Esophagus muscularis mucosa (tissue), 4 donors: Measurements from ENCODE around the gene CITED2. TPM values are rescaled to one million over a fixed set of nuclear protein-coding genes. Genes with fewer than 3 reads are reported as not detected.

Experiments
- DNase-seq: peaks from one replicate; pipeline ENCODE4 v3.0.0-alpha.2; 2017; ENCODE audit errors: extremely low spot score
- H3K27ac ChIP-seq, 4 donors: fragments of 200-600 bp; sonication (generic); replicated peaks in 1 of 4; 1 replicate in 3 of 4; 2 replicates in 1 of 4; pipeline ENCODE4 v1.5.1; 2016 to 2019; ENCODE audit warnings: mild to moderate bottlenecking in 1 of 4
- H3K27me3 ChIP-seq, 4 donors: fragments of 200-600 bp; sonication (generic); one replicate each; pipeline versions ENCODE4 v1.5.1 to v1.6.0; 2016 to 2019
- H3K36me3 ChIP-seq, 4 donors: fragments of 200-600 bp; sonication (generic); one replicate each; pipeline ENCODE4 v1.5.1; 2016 to 2019
- H3K4me1 ChIP-seq, 4 donors: fragments of 200-600 bp; sonication (generic); one replicate each; pipeline ENCODE4 v1.5.1; 2016 to 2019
- H3K4me3 ChIP-seq, 4 donors: fragments of 200-600 bp; sonication (generic); 1 replicate in 2 of 4; 2 replicates in 2 of 4; pipeline ENCODE4 v1.5.1; 2016 to 2019; ENCODE audit warnings: mild to moderate bottlenecking in 4 of 4, moderate library complexity in 1 of 4
- H3K9me3 ChIP-seq, 4 donors: fragments of 200-600 bp; sonication (generic); 1 replicate in 3 of 4; 2 replicates in 1 of 4; pipeline ENCODE4 v1.5.1; 2016 to 2019
- CTCF ChIP-seq, 3 experiments: fragments of 200-600 bp in 2 of 3; fragments of 450-650 bp in 1 of 3; sonication (generic) in 2 of 3; IDR thresholded peaks; one replicate each; pipeline ENCODE4 v1.5.1; 2017 to 2019; ENCODE audit warnings: antibody characterized with exemption in 3 of 3, mild to moderate bottlenecking in 2 of 3, moderate library complexity in 1 of 3
- EP300 ChIP-seq: sonication (generic); formaldehyde crosslinking; IDR thresholded peaks from one replicate; pipeline ENCODE4 v1.6.1; 2017; ENCODE audit warnings: antibody characterized with exemption
- POLR2A ChIP-seq: fragments of 450-650 bp; IDR thresholded peaks from one replicate; pipeline ENCODE4 v1.6.1; 2017; ENCODE audit warnings: antibody characterized with exemption, moderate library complexity, mild to moderate bottlenecking, low read depth
- POLR2AphosphoS5 ChIP-seq, 2 donors: sonication (generic); formaldehyde crosslinking; IDR thresholded peaks; one replicate each; pipeline ENCODE4 v1.6.1; 2017; ENCODE audit warnings: antibody characterized with exemption in 2 of 2
- WGBS: methylation state at CpG from one replicate; pipeline ENCODE4 v1.1.5; 2018; 5-methylcytosine and 5-hydroxymethylcytosine counted together
- intact Hi-C: fragments of 100-400 bp; cut with DNase I; formaldehyde crosslinking; loops from one replicate; pipeline ENCODE4 v1.15.1; 2023
- total RNA-seq, 4 donors: library from RNA; depleted of rRNA; stranded (reverse); fragments of >200 nt; gene quantifications; one replicate each; pipeline versions ENCODE4 v1.1.0 to v1.2.1, GENCODE V29; 2016

The CITED2 gene
- total RNA-seq, 4 donors from 2014 or later, result 144 to 844 (median 324) TPM

- intact Hi-C loops, result no loop called here
- no peak overlapping the region for H3K27ac ChIP-seq
- H3K27me3 ChIP-seq, result no peaks in the 10 kb centered on the region
- no peaks in the 10 kb centered on the region for H3K4me1 ChIP-seq
- H3K4me3 ChIP-seq, result no peak overlapping the region
- no peak for DNase-seq
- TF ChIP-seq EP300, result no peak
- TF ChIP-seq POLR2A, result no peak
- TF ChIP-seq CTCF (IDR thresholded peaks at IDR 0.05), result no peak
- no peaks in the 10 kb centered on the region for H3K36me3 ChIP-seq
- no peaks in the 10 kb centered on the region for H3K9me3 ChIP-seq
- WGBS, result 90% methylated on average over 7 of the region's 7 CpGs
Observed at GRCh38 chr6:139355777-139356445, 18.5 kb downstream of the CITED2 start.

GRCh38 chr6:139355172-139355571 is 19.3 kb downstream of the CITED2 start:
- Histone ChIP-seq H3K9me3 (no peaks in the 10 kb centered on the region), H3K36me3 (no peaks in the 10 kb centered on the region), H3K27ac (no peak overlapping the region), H3K4me1 (no peaks in the 10 kb centered on the region), H3K4me3 (no peak overlapping the region), H3K27me3 (no peaks in the 10 kb centered on the region)
- TF ChIP-seq POLR2A, result no peak
- TF ChIP-seq CTCF (IDR thresholded peaks at IDR 0.05), result no peak
- intact Hi-C loops, result no loop called here
- no peak for DNase-seq
- WGBS, result 92% methylated on average over 2 of the region's 2 CpGs

GRCh38 chr6:139354189-139354588 is 20.3 kb downstream of the CITED2 start:
- intact Hi-C loops, result no loop called here
- 38% methylated on average over 4 of the region's 4 CpGs for WGBS
- no peak for TF ChIP-seq EP300
- no peak for TF ChIP-seq POLR2A
- TF ChIP-seq CTCF (IDR thresholded peaks at IDR 0.05), result no peak
- no peak for TF ChIP-seq POLR2AphosphoS5 (IDR thresholded peaks at IDR 0.05)
- Histone ChIP-seq H3K36me3 (no peaks in the 10 kb centered on the region), H3K4me1 (no peaks in the 10 kb centered on the region), H3K27ac (no peak overlapping the region), H3K9me3 (no peaks in the 10 kb centered on the region), H3K27me3 (no peaks in the 10 kb centered on the region), H3K4me3 (no peak overlapping the region)
- no peak for DNase-seq

- no peak for TF ChIP-seq EP300
- TF ChIP-seq CTCF (IDR thresholded peaks at IDR 0.05), result no peak
- WGBS, result 82% methylated on average over 5 of the region's 5 CpGs
- DNase-seq, result no peak
- Histone ChIP-seq H3K27me3 (no peaks in the 10 kb centered on the region), H3K4me1 (no peaks in the 10 kb centered on the region), H3K4me3 (no peak overlapping the region), H3K36me3 (no peaks in the 10 kb centered on the region), H3K9me3 (no peaks in the 10 kb centered on the region), H3K27ac (no peak overlapping the region)
- intact Hi-C loops, result no loop called here
Observed at GRCh38 chr6:139349464-139350020, 24.9 kb downstream of the CITED2 start.

GRCh38 chr6:139346392-139346791 is 28.1 kb downstream of the CITED2 start:
- Histone ChIP-seq H3K36me3 (no peaks in the 10 kb centered on the region), H3K27me3 (no peaks in the 10 kb centered on the region), H3K27ac (no peak overlapping the region), H3K4me3 (no peak overlapping the region), H3K4me1 (no peaks in the 10 kb centered on the region), H3K9me3 (no peaks in the 10 kb centered on the region)
- WGBS, result 100% methylated on average over 2 of the region's 2 CpGs
- intact Hi-C loops, result no loop called here
- DNase-seq, result no peak
- TF ChIP-seq EP300 (no peak), POLR2AphosphoS5 (IDR thresholded peaks at IDR 0.05) (no peak)
